Measurements from ENCODE around the gene GDPD4.
"Not testable (repeated sequence)": the region's sequence is repeated elsewhere in the genome, so short reads cannot be mapped to it uniquely, and the experiment has no call there.

Gene GDPD4

DNA sequence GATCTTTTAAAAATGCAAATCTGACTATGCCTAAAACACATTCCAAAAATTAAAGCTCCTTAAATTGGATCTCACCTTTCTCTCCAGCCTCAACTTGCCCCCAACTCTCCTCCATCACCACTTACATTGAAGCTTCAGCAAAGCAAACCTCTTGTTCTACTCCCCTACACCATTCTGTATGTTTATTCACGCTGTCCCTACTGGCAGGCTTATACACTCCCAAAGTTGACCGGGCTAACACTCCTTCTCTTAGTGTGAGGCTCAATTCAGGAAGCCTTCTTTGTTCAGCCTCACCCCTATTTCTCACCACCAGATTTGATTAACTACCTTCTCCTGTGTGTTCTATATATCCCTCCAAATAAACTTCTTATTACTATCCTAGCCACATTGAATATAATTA, 1.8 kb upstream of the GDPD4 start:
- Histone ChIP-seq H3K9me3 (ENCODE audit: severe bottlenecking) (peaks cover 6% of the 10 kb centered on the region), H3K4me3 (ENCODE audit: severe bottlenecking) (no peak overlapping the region), H3K27ac (ENCODE audit: poor library complexity, severe bottlenecking) (no peak overlapping the region), H3K4me1 (ENCODE audit: insufficient read depth, poor library complexity, severe bottlenecking) (peaks cover 23% of the 10 kb centered on the region), H3K27me3 (ENCODE audit: insufficient read depth, poor library complexity, severe bottlenecking) (no peaks in the 10 kb centered on the region), H3K36me3 (ENCODE audit: low read depth) (no peaks in the 10 kb centered on the region)
- ATAC-seq (ENCODE audit: low read depth) (no peak), DNase-seq (ENCODE audit: low spot score) (no peak)
- TF ChIP-seq, protein P1, sequence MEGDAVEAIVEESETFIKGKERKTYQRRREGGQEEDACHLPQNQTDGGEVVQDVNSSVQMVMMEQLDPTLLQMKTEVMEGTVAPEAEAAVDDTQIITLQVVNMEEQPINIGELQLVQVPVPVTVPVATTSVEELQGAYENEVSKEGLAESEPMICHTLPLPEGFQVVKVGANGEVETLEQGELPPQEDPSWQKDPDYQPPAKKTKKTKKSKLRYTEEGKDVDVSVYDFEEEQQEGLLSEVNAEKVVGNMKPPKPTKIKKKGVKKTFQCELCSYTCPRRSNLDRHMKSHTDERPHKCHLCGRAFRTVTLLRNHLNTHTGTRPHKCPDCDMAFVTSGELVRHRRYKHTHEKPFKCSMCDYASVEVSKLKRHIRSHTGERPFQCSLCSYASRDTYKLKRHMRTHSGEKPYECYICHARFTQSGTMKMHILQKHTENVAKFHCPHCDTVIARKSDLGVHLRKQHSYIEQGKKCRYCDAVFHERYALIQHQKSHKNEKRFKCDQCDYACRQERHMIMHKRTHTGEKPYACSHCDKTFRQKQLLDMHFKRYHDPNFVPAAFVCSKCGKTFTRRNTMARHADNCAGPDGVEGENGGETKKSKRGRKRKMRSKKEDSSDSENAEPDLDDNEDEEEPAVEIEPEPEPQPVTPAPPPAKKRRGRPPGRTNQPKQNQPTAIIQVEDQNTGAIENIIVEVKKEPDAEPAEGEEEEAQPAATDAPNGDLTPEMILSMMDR (IDR thresholded peaks at IDR 0.05; ENCODE audit: poor library complexity, severe bottlenecking) = no peak

- Histone ChIP-seq H3K4me1 (ENCODE audit: insufficient read depth, poor library complexity, severe bottlenecking) (peaks cover 23% of the 10 kb centered on the region), H3K27ac (ENCODE audit: poor library complexity, severe bottlenecking) (no peak overlapping the region), H3K27me3 (ENCODE audit: insufficient read depth, poor library complexity, severe bottlenecking) (no peaks in the 10 kb centered on the region), H3K9me3 (ENCODE audit: severe bottlenecking) (peaks cover 6% of the 10 kb centered on the region), H3K36me3 (ENCODE audit: low read depth) (no peaks in the 10 kb centered on the region), H3K4me3 (ENCODE audit: severe bottlenecking) (no peak overlapping the region)
- no peak for ATAC-seq (ENCODE audit: low read depth)
- TF ChIP-seq, protein P1 (IDR thresholded peaks at IDR 0.05; ENCODE audit: poor library complexity, severe bottlenecking) = no peak
- DNase-seq (ENCODE audit: low spot score) = no peak
Observed at GRCh38 chr11:77302752-77303151, 1.3 kb upstream of the GDPD4 start.

- no peak overlapping the region for H3K4me3 ChIP-seq (ENCODE audit: severe bottlenecking)
- peaks cover 6% of the 10 kb centered on the region for H3K9me3 ChIP-seq (ENCODE audit: severe bottlenecking)
- DNase-seq (ENCODE audit: low spot score) (no peak), ATAC-seq (ENCODE audit: low read depth) (no peak)
- peaks cover 23% of the 10 kb centered on the region for H3K4me1 ChIP-seq (ENCODE audit: insufficient read depth, poor library complexity, severe bottlenecking)
- H3K36me3 ChIP-seq (ENCODE audit: low read depth) = no peaks in the 10 kb centered on the region
- TF ChIP-seq, protein P1 (IDR thresholded peaks at IDR 0.05; ENCODE audit: poor library complexity, severe bottlenecking) = no peak
- H3K27me3 ChIP-seq (ENCODE audit: insufficient read depth, poor library complexity, severe bottlenecking) = no peaks in the 10 kb centered on the region
- H3K27ac ChIP-seq (ENCODE audit: poor library complexity, severe bottlenecking) = peak overlapping the region; percentile 64
Observed at GRCh38 chr11:77300695-77301094, 791 bp downstream of the GDPD4 start.

GRCh38 chr11:77300028-77300427, 1.5 kb downstream of the GDPD4 start:
- H3K27me3 ChIP-seq (ENCODE audit: insufficient read depth, poor library complexity, severe bottlenecking); H3K4me3 ChIP-seq (ENCODE audit: severe bottlenecking); H3K9me3 ChIP-seq (ENCODE audit: severe bottlenecking); H3K36me3 ChIP-seq (ENCODE audit: low read depth): not testable (repeated sequence)
- peaks cover 23% of the 10 kb centered on the region for H3K4me1 ChIP-seq (ENCODE audit: insufficient read depth, poor library complexity, severe bottlenecking)
- ATAC-seq (ENCODE audit: low read depth) (peak; percentile 92), DNase-seq (ENCODE audit: low spot score) (peak; percentile 80)
- H3K27ac ChIP-seq (ENCODE audit: poor library complexity, severe bottlenecking) = peak overlapping the region; percentile 64

GRCh38 chr11:77299528-77299993, 1.9 kb downstream of the GDPD4 start:
- Histone ChIP-seq H3K27ac (ENCODE audit: poor library complexity, severe bottlenecking) (peak overlapping the region; percentile 64), H3K4me1 (ENCODE audit: insufficient read depth, poor library complexity, severe bottlenecking) (peaks cover 23% of the 10 kb centered on the region), H3K4me3 (ENCODE audit: severe bottlenecking) (no peak overlapping the region), H3K36me3 (ENCODE audit: low read depth) (no peaks in the 10 kb centered on the region), H3K27me3 (ENCODE audit: insufficient read depth, poor library complexity, severe bottlenecking) (no peaks in the 10 kb centered on the region), H3K9me3 (ENCODE audit: severe bottlenecking) (peaks cover 6% of the 10 kb centered on the region)
- TF ChIP-seq, protein P1 (IDR thresholded peaks at IDR 0.05; ENCODE audit: poor library complexity, severe bottlenecking) = no peak
- DNase-seq (ENCODE audit: low spot score) (peak; percentile 62), ATAC-seq (ENCODE audit: low read depth) (peak; percentile 87)

All from RWPE2 (cell line).